GM18526 (cell line): ENCODE data around the gene AP1G2.

Experiments used
- POLR2A ChIP-seq: IDR thresholded peaks from 3 replicates; pipeline ENCODE4 v1.6.1; 2011; ENCODE audit not compliant: insufficient read length; ENCODE audit errors: extremely low read depth

The AP1G2 gene

GRCh38 chr14:23538050-23538718 lies 29.4 kb downstream of the AP1G2 start:
- no peak for TF ChIP-seq POLR2A

GRCh38 chr14:23537351-23538049 lies 30.1 kb downstream of the AP1G2 start:
- TF ChIP-seq POLR2A: no peak

GRCh38 chr14:23536494-23536893 lies 31.1 kb downstream of the AP1G2 start:
- no peak for TF ChIP-seq POLR2A

- no peak for TF ChIP-seq POLR2A
Measured at GRCh38 chr14:23535943-23536342, 31.6 kb downstream of the AP1G2 start.

GRCh38 chr14:23533652-23534435 lies 33.7 kb downstream of the AP1G2 start:
- no peak for TF ChIP-seq POLR2A

GRCh38 chr14:23532658-23533057 lies 34.9 kb downstream of the AP1G2 start:
- TF ChIP-seq POLR2A: no peak

GRCh38 chr14:23531391-23531790 lies 36.2 kb downstream of the AP1G2 start:
- TF ChIP-seq POLR2A: no peak

- TF ChIP-seq POLR2A: no peak
Measured at GRCh38 chr14:23530375-23531055, 37.1 kb downstream of the AP1G2 start.

GRCh38 chr14:23529016-23529415 lies 38.6 kb downstream of the AP1G2 start:
- no peak for TF ChIP-seq POLR2A

- no peak for TF ChIP-seq POLR2A
Measured at GRCh38 chr14:23528555-23528954, 39.0 kb downstream of the AP1G2 start.

GRCh38 chr14:23525611-23526010 lies 42.0 kb downstream of the AP1G2 start:
- TF ChIP-seq POLR2A: no peak

- TF ChIP-seq POLR2A: no peak
Measured at GRCh38 chr14:23524954-23525353, 42.6 kb downstream of the AP1G2 start.

- no peak for TF ChIP-seq POLR2A
Measured at GRCh38 chr14:23523229-23524016, 44.2 kb downstream of the AP1G2 start.

GRCh38 chr14:23522643-23523198 lies 44.9 kb downstream of the AP1G2 start:
- TF ChIP-seq POLR2A: no peak
